HG02943 (cell line): ENCODE measurements around the gene LYG2.
"Not testable (repeated sequence)": the region's sequence is repeated elsewhere in the genome, so short reads cannot be mapped to it uniquely, and the experiment has no call there.

Experiments used
- ATAC-seq: cut with Tn5 transposase; IDR thresholded peaks from one replicate; pipeline ENCODE4 v1.9.1; 2021; ENCODE audit warnings: mild to moderate bottlenecking, low read depth, moderate library complexity; ENCODE audit not compliant: unreplicated experiment

The LYG2 gene

GRCh38 chr2:99205491-99205890 is 50.0 kb downstream of the LYG2 start:
- ATAC-seq: no peak

DNA sequence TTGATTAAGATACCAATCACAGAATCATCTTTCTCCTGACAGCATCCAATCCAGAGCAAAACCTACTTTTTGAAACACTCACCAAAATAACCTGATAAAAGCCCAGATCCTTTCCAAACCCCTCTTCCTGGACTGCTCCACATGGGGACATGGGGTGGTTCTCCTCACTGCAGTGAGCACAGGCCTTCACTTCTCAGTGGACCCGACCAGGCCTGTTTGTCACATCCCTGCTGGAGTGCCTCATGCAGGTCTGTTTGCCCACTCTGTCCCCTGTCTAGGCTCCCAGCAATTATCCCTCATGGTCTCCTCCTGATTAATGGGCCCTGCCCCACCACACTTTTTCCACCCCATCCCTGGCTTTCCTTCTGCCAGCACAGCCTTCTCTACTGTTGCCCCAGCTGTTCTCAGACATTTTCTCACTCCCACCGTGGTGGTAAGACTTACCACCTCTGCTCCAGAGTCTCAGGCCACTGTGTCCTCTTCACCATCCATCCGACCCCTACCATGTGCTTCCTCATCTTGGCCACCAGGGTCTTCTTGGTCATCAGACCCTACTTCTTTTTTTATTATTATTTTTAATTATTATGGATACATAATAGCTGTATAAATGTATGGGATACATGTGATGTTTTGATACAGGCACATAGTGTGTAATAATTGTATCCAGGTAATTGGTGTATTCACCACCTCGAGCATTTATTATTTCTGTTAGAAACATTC is 53.3 kb downstream of the LYG2 start:
- no peak for ATAC-seq

DNA sequence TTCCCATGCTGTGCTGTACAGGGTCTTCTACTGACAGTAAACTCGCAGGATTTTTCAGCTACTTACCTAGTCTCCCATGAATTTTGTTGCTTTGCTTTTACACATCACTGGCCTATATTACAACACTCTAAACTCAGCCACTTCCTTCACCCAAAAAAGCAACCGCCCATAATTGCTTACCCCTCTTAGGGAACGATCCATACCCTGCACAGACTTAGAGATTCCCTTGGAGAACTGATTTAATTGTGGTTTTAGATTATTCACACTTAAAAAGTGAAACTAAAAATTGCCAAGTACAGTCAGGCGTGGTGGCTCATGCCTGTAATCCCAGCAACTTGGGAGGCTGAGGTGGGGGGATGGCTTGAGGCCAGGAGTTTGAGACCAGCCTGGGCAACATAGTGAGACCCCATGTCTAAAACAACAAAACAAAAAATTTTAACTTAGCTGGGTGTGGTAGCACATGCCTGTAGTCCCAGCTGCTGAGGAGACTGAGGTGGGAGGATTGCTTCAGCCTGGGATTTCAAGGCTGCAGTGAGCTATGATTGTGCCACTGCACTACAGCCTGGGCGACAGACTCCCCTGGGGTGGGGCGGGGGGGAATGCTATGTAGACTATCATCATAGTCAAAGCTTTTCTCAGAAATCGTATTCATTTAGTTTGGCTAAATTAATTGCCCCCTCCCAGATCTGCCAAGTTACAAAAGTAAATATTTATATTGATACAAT is 55.2 kb downstream of the LYG2 start:
- no peak for ATAC-seq

DNA sequence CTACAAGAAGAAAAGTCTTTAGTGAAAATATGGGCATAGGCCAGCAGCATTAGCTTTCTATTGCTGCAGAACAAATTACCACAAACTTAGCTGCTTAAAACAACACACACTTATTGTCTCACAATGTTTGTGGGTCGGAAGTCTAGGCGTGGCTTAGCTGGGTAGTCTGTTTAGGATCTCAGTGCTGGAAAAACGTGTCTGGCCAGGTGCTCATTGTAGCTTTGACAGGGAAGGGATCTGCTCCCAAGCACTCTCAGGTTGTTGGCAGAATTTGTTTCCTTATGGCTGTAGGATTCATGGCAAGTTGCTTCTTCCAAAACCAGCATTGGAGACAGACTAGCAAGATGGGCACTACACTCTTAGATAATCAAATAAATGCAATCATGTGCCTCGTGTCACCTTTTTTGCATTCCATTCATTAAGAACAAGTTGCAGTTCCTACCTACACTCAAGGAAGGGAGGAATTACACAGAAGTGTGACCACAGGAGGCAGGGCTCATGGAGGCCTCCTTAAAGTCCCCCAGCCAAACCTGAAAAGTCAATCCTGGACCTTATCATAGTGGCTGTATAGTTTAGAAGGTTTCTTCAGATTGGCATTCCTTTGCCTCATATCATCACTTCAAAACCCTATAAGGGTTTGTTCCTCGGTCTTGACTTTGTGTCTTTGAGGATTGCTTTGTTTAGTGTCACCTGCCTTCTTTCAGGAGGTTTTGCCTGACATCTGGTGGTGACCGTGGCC is 57.2 kb downstream of the LYG2 start:
- no peak for ATAC-seq

- not testable (repeated sequence) for ATAC-seq
These were observed 63.1 kb downstream of the LYG2 start for GRCh38 chr2:99192364-99192763.
